ENCODE measurements around the gene CCDC106. TPM values are rescaled to one million over a fixed set of nuclear protein-coding genes. Genes with fewer than 3 reads are reported as not detected.

The CCDC106 gene
- total RNA-seq, 1 experiment from 2014 or later, result 21.1 TPM

DNA sequence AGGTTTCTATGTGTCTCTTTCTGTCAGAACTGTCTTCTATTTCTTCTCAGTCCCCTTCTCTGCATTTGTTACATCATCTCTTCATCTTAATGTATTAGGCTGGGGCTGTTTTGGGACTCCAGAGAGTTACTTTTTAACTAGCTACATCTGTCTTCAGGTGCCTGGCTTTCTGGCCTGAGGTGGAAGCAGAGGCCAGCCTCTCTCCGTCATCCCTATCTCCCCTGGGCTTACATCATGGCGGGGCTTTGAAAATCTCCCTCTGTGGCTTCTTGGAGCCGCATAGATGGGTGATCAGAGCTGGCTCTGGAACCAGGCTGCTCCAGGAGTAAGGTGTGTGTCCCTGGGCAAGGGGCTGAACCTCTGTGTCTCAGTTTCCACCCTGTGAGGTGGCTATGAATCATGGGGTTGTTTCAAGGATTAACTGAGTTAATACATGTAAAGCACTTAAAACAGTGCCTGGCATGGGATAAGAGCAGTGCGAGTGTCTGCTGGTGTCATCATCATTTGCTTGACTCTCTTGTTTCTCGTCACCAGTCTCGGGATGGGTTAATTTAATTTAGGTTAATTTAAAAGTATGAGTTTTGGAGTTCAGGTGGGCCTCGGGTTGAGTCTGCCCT lies 29.0 kb downstream of the CCDC106 start (continued):
- TF ChIP-seq, protein P1, sequence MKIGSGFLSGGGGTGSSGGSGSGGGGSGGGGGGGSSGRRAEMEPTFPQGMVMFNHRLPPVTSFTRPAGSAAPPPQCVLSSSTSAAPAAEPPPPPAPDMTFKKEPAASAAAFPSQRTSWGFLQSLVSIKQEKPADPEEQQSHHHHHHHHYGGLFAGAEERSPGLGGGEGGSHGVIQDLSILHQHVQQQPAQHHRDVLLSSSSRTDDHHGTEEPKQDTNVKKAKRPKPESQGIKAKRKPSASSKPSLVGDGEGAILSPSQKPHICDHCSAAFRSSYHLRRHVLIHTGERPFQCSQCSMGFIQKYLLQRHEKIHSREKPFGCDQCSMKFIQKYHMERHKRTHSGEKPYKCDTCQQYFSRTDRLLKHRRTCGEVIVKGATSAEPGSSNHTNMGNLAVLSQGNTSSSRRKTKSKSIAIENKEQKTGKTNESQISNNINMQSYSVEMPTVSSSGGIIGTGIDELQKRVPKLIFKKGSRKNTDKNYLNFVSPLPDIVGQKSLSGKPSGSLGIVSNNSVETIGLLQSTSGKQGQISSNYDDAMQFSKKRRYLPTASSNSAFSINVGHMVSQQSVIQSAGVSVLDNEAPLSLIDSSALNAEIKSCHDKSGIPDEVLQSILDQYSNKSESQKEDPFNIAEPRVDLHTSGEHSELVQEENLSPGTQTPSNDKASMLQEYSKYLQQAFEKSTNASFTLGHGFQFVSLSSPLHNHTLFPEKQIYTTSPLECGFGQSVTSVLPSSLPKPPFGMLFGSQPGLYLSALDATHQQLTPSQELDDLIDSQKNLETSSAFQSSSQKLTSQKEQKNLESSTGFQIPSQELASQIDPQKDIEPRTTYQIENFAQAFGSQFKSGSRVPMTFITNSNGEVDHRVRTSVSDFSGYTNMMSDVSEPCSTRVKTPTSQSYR (CRISPR knock-in tag; IDR thresholded peaks at IDR 0.05), result no peak

DNA sequence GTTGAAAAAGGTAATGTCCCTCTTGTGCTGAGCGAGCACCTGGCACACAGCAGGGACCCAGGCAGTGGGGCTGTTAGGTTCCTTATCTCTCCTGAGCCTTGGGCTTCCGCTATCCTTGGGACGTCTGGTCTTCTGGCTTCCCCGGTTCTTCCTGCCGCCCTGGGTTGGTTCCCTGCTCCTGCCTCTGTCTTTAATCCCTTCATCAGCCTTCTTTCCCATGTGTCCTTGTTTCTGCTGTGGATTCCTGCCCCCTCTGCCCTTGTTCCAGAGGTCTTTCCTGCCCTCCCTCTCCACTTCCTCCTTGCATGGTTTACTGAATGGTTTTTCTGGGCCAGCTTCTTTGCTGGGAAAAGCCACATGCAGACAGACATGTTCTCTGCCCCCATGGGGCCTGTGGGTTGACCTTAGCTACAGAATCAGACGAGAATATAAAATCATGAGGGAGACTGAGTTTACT lies 29.6 kb downstream of the CCDC106 start:
- Mint-ChIP-seq H3K4me1 (peaks cover 27% of the 10 kb centered on the region), H3K27ac (peak overlapping the region; percentile 58), H3K27me3 (ENCODE audit: low read depth) (no peaks in the 10 kb centered on the region), H3K9me3 (no peaks in the 10 kb centered on the region), H3K4me3 (no peak overlapping the region), H3K36me3 (peaks cover 33% of the 10 kb centered on the region)
- POLR2A ChIA-PET, result no interaction called here
- TF ChIP-seq, protein P2, sequence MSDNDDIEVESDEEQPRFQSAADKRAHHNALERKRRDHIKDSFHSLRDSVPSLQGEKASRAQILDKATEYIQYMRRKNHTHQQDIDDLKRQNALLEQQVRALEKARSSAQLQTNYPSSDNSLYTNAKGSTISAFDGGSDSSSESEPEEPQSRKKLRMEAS (CRISPR knock-in tag; IDR thresholded peaks at IDR 0.05), result no peak
- ATAC-seq (no peak), DNase-seq (ENCODE audit: low spot score) (no peak)
- CTCF ChIA-PET, result no interaction called here

DNA sequence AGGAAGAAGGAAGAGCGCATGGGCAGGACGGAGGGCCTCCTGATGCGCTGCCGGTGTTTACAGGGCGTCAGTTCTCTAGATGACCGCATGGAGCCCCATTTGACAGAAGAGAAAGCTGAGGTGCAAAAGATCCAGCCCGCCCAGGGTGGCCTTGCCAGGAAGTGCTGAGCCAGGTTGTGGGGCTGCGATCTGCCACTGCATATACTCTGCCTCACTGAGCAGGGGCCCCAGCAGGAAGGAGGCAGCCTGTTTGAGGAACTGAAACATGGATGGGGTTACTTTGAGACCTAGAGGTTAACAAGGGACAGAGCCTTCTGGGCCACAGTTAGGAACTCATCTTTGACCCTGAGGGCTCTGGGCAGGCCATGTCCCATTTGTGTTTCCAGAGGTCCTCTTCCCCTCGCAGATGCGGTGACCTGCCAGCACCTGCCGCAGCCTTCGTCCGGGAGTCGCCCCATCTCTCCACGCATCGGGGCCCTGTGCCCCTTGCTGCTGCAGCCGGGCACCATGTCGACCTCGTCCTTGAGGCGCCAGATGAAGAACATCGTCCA lies 30.2 kb downstream of the CCDC106 start:
- Mint-ChIP-seq H3K27ac (peak overlapping the region; percentile 58; the same call in 1 of the 2 replicates), H3K4me1 (peaks cover 26% of the 10 kb centered on the region), H3K4me3 (no peak overlapping the region), H3K36me3 (peaks cover 32% of the 10 kb centered on the region), H3K9me3 (no peaks in the 10 kb centered on the region), H3K27me3 (ENCODE audit: low read depth) (no peaks in the 10 kb centered on the region)
- POLR2A ChIA-PET, result no interaction called here
- CTCF ChIA-PET, result no interaction called here
- DNase-seq (ENCODE audit: low spot score) (no peak), ATAC-seq (no peak)
- TF ChIP-seq FOXP1 (CRISPR knock-in tag; IDR thresholded peaks at IDR 0.05; ENCODE audit: borderline replicate concordance), result no peak
- TF ChIP-seq SP1 (CRISPR knock-in tag; conservative IDR thresholded peaks at IDR 0.05), result no peak
- no peak for TF ChIP-seq MXD4 (CRISPR knock-in tag; IDR thresholded peaks at IDR 0.05; ENCODE audit: borderline replicate concordance)
- no peak for TF ChIP-seq SMAD3 (CRISPR knock-in tag; IDR thresholded peaks at IDR 0.05; ENCODE audit: borderline replicate concordance)
- TF ChIP-seq ELF4 (CRISPR knock-in tag; IDR thresholded peaks at IDR 0.05; ENCODE audit: low read depth), result no peak
- no peak for TF ChIP-seq TCF7 (CRISPR knock-in tag; IDR thresholded peaks at IDR 0.05; ENCODE audit: low read depth)
- no peak for TF ChIP-seq MYBL2 (CRISPR knock-in tag; IDR thresholded peaks at IDR 0.05)
- TF ChIP-seq, protein P3, sequence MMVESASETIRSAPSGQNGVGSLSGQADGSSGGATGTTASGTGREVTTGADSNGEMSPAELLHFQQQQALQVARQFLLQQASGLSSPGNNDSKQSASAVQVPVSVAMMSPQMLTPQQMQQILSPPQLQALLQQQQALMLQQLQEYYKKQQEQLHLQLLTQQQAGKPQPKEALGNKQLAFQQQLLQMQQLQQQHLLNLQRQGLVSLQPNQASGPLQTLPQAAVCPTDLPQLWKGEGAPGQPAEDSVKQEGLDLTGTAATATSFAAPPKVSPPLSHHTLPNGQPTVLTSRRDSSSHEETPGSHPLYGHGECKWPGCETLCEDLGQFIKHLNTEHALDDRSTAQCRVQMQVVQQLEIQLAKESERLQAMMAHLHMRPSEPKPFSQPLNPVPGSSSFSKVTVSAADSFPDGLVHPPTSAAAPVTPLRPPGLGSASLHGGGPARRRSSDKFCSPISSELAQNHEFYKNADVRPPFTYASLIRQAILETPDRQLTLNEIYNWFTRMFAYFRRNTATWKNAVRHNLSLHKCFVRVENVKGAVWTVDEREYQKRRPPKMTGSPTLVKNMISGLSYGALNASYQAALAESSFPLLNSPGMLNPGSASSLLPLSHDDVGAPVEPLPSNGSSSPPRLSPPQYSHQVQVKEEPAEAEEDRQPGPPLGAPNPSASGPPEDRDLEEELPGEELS (CRISPR knock-in tag; IDR thresholded peaks at IDR 0.05), result no peak

DNA sequence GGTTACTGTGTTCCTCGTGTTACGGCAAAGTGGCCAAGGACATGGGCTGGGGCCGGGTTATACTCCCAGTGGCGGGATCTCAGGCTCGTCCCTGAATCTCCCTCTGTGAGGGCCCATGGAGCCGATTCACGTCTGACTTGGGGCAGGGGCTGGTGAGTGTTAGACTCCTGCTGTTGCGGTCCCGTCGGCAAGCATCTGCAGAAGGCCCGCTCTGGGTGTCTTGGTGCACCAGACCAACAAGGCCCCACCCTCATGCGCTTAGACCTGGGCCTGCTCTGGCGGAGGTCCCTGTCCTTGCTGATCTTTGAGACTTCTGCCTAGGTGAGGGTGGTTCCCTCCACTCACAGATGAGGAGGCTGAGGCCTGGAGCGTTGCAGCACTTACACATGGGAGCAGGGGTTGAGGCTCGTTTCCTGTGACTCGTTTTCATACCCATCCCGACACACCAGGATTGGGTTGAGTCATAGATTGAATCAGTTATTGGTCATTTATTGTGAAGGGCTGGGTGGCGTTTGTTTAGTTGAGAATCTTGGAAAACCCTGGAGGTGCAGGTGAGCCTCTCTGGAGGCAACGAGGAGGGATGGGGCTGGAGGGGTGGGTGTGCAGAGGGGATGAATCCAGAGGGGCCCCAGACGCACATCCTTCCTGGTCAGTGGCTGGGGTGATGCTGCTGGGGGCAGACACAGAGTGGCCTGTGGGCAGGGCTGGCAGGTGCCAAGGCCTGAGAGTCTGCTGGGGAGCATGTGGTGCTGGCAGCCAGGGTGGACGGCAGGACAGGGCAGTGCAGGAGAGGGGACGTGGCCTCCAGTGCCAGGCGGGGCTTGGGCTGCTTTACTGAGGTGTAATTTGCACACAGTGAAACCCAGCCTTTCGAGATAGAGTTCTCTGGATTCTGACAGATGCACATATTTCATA lies 31.6 kb downstream of the CCDC106 start:
- Mint-ChIP-seq H3K4me3 (no peak overlapping the region), H3K36me3 (peaks cover 25% of the 10 kb centered on the region), H3K4me1 (peaks cover 15% of the 10 kb centered on the region), H3K27me3 (ENCODE audit: low read depth) (no peaks in the 10 kb centered on the region), H3K9me3 (no peaks in the 10 kb centered on the region), H3K27ac (no peak overlapping the region)
- no peak for DNase-seq (ENCODE audit: low spot score)
- POLR2A ChIA-PET, result no interaction called here
- TF ChIP-seq, protein P4, sequence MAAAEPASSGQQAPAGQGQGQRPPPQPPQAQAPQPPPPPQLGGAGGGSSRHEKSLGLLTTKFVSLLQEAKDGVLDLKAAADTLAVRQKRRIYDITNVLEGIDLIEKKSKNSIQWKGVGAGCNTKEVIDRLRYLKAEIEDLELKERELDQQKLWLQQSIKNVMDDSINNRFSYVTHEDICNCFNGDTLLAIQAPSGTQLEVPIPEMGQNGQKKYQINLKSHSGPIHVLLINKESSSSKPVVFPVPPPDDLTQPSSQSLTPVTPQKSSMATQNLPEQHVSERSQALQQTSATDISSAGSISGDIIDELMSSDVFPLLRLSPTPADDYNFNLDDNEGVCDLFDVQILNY (CRISPR knock-in tag; IDR thresholded peaks at IDR 0.05), result no peak
- CTCF ChIA-PET, result no interaction called here
- no peak for ATAC-seq

Measured in WTC11 (cell line).